K562 (cell line): ENCODE results near the gene PDCL3.

Experiments
- CHD1 ChIP-seq: fragments of 200-600 bp; sonication (generic); IDR thresholded peaks from one replicate; pipeline ENCODE4 v1.6.1; 2012; ENCODE audit warnings: mild to moderate bottlenecking, moderate library complexity, low read length, inconsistent platforms
- CTCF ChIP-seq, 3 experiments: IDR thresholded peaks in 2 of 3; conservative IDR thresholded peaks in 1 of 3; 2 replicates each; pipeline ENCODE4 v1.5.1; 2011 to 2012; ENCODE audit warnings: low read length in 3 of 3, mild to moderate bottlenecking in 3 of 3, control low read depth in 2 of 3, improper control_type of control experiment in 1 of 3, inconsistent platforms in 1 of 3, low read depth in 1 of 3, mixed read lengths in 1 of 3, moderate library complexity in 1 of 3; ENCODE audit not compliant: insufficient read depth in 2 of 3
- EGR1 ChIP-seq: fragments of 450-650 bp; conservative IDR thresholded peaks from 2 replicates; pipeline ENCODE4 v1.6.1; 2017; ENCODE audit warnings: mild to moderate bottlenecking
- FOSL1 ChIP-seq: fragments of 200-800 bp; sonication (Bioruptor generic); conservative IDR thresholded peaks from 2 replicates; pipeline ENCODE4 v1.6.1; 2016; ENCODE audit warnings: missing genetic modification characterization, missing compliant biosample characterization
- HNRNPH1 ChIP-seq: fragments of 200-400 bp; formaldehyde crosslinking; optimal IDR thresholded peaks from 2 replicates; pipeline ENCODE3; 2017; ENCODE audit warnings: low read depth, mild to moderate bottlenecking, low read length, moderate library complexity
- IRF1 ChIP-seq: sonication (generic); formaldehyde crosslinking; IDR thresholded peaks from 2 replicates; pipeline ENCODE4 v1.8.0; 2022; ENCODE audit warnings: missing genetic modification reagents, mild to moderate bottlenecking, borderline replicate concordance
- MYC ChIP-seq, 2 experiments: fragments of 250-450 bp in 1 of 2; sonication (Bioruptor Pico) in 1 of 2; IDR thresholded peaks; 2 replicates each; pipeline versions ENCODE4 v1.5.1 to v1.6.1; 2012 to 2021; ENCODE audit warnings: low read depth in 2 of 2, borderline replicate concordance in 1 of 2, improper control_type of control experiment in 1 of 2, low read length in 1 of 2, mild to moderate bottlenecking in 1 of 2, moderate library complexity in 1 of 2
- NFRKB ChIP-seq: fragments of 450-650 bp; IDR thresholded peaks from 2 replicates; pipeline ENCODE4 v1.6.1; 2016; ENCODE audit warnings: low read depth
- RFX1 ChIP-seq: fragments of 450-650 bp; IDR thresholded peaks from 2 replicates; pipeline ENCODE4 v1.6.1; 2016; ENCODE audit warnings: mild to moderate bottlenecking, moderate library complexity
- SMARCB1 ChIP-seq: IDR thresholded peaks from 2 replicates; pipeline ENCODE4 v1.6.1; 2011; ENCODE audit warnings: improper control_type of control experiment, low read depth; ENCODE audit not compliant: insufficient read length
- ZBTB49 ChIP-seq: sonication (generic); formaldehyde crosslinking; IDR thresholded peaks from 2 replicates; pipeline ENCODE4 v1.8.0; 2022; ENCODE audit warnings: missing genetic modification reagents, mild to moderate bottlenecking, borderline replicate concordance
- ZFP36 ChIP-seq: fragments of 150-350 bp; IDR thresholded peaks from 2 replicates; pipeline ENCODE4 v1.6.1; 2018; ENCODE audit warnings: low read length, low read depth; ENCODE audit not compliant: partially characterized antibody
- ZNF655 ChIP-seq: fragments of 250-450 bp; sonication (Bioruptor Pico); IDR thresholded peaks from 2 replicates; pipeline ENCODE4 v1.5.0; 2021

GRCh38 chr2:100535855-100536254, 26.9 kb upstream of the PDCL3 start:
- no peak for TF ChIP-seq FOSL1 (tag)
- no peak for TF ChIP-seq IRF1 (CRISPR knock-in tag)
- TF ChIP-seq ZFP36, result no peak
- no peak for TF ChIP-seq CHD1
- TF ChIP-seq NFRKB, result no peak
- no peak for TF ChIP-seq EGR1
- no peak for TF ChIP-seq HNRNPH1
- no peak for TF ChIP-seq ZBTB49 (CRISPR knock-in tag)
- TF ChIP-seq MYC (IDR thresholded peaks at IDR 0.05; ENCODE audit: low read depth, low read length), result no peak
- TF ChIP-seq MYC (CRISPR knock-in tag; IDR thresholded peaks at IDR 0.05; ENCODE audit: borderline replicate concordance, low read depth), result no peak
- TF ChIP-seq ZNF655 (CRISPR knock-in tag), result no peak
- no peak for TF ChIP-seq CTCF (IDR thresholded peaks at IDR 0.05 in 2 of 3, conservative IDR thresholded peaks at IDR 0.05 in 1 of 3; ENCODE audit: insufficient read depth in 2 of 3, low read depth in 1 of 3, low read length in 3 of 3)
- TF ChIP-seq RFX1, result no peak
- no peak for TF ChIP-seq SMARCB1
